Muscle layer of duodenum (tissue), 2 donors: ENCODE measurements around the gene ZNF618.
A peak's percentile ranks its signal among the peaks of the same experiment; 100 is the strongest.

Source experiments
- H3K27ac ChIP-seq: one replicate; pipeline ENCODE4 v1.7.0; 2013; ENCODE audit warnings: mild to moderate bottlenecking, low read length
- H3K27me3 ChIP-seq: one replicate; pipeline ENCODE4 v1.7.0; 2013; ENCODE audit warnings: low read depth, mild to moderate bottlenecking, control low read depth, low read length
- H3K36me3 ChIP-seq, 2 donors: one replicate each; pipeline ENCODE4 v1.7.0; 2013; ENCODE audit warnings: low read length in 2 of 2, control low read depth in 1 of 2, mild to moderate bottlenecking in 1 of 2; ENCODE audit not compliant: insufficient read depth in 2 of 2, control insufficient read depth in 1 of 2
- H3K4me1 ChIP-seq, 2 donors: one replicate each; pipeline ENCODE4 v1.7.0; 2013; ENCODE audit warnings: low read length in 2 of 2, mild to moderate bottlenecking in 2 of 2, control low read depth in 1 of 2, moderate library complexity in 1 of 2; ENCODE audit not compliant: insufficient read depth in 2 of 2, control insufficient read depth in 1 of 2
- H3K4me3 ChIP-seq, 2 donors: one replicate each; pipeline ENCODE4 v1.7.0; 2013; ENCODE audit warnings: low read length in 2 of 2, low read depth in 1 of 2, mild to moderate bottlenecking in 1 of 2
- H3K9me3 ChIP-seq, 2 donors: one replicate each; pipeline ENCODE4 v1.7.0; 2013; ENCODE audit warnings: low read length in 2 of 2, control low read depth in 1 of 2, mild to moderate bottlenecking in 1 of 2; ENCODE audit not compliant: control insufficient read depth in 1 of 2
- donor health status: healthy.

The ZNF618 gene

GRCh38 chr9:114092336-114092735, 216.2 kb downstream of the ZNF618 start:
- Histone ChIP-seq H3K27me3 (peaks cover 4% of the 10 kb centered on the region), H3K27ac (no peak overlapping the region), H3K9me3 (no peaks in the 10 kb centered on the region), H3K4me1 (no peaks in the 10 kb centered on the region), H3K4me3 (no peak overlapping the region), H3K36me3 (no peaks in the 10 kb centered on the region)

- H3K27ac ChIP-seq, result no peak overlapping the region
These were observed 216.9 kb downstream of the ZNF618 start for GRCh38 chr9:114093031-114093471.

GRCh38 chr9:114093761-114094505, 217.8 kb downstream of the ZNF618 start:
- peaks cover 12% of the 10 kb centered on the region for H3K27me3 ChIP-seq
- H3K4me3 ChIP-seq, result no peak overlapping the region
- no peak overlapping the region for H3K27ac ChIP-seq
- no peaks in the 10 kb centered on the region for H3K9me3 ChIP-seq
- peaks cover 0 to 10% of the 10 kb centered on the region in 2 donors for H3K4me1 ChIP-seq
- H3K36me3 ChIP-seq, result no peaks in the 10 kb centered on the region

More at GRCh38 chr9:114093031-114093471, 216.9 kb downstream of the ZNF618 start:
- Histone ChIP-seq H3K4me3 (no peak overlapping the region), H3K9me3 (no peaks in the 10 kb centered on the region), H3K36me3 (no peaks in the 10 kb centered on the region), H3K4me1 (peaks cover 0 to 6% of the 10 kb centered on the region in 2 donors), H3K27me3 (peaks cover 11% of the 10 kb centered on the region)

- Histone ChIP-seq H3K4me3 (no peak overlapping the region), H3K27ac (no peak overlapping the region), H3K36me3 (no peaks in the 10 kb centered on the region), H3K27me3 (peaks cover 12% of the 10 kb centered on the region), H3K9me3 (no peaks in the 10 kb centered on the region), H3K4me1 (peaks cover 0 to 12% of the 10 kb centered on the region in 2 donors)
These were observed 218.9 kb downstream of the ZNF618 start for GRCh38 chr9:114094971-114095370.

- Histone ChIP-seq H3K9me3 (no peaks in the 10 kb centered on the region), H3K4me1 (peaks cover 0 to 12% of the 10 kb centered on the region in 2 donors), H3K27ac (no peak overlapping the region), H3K27me3 (peaks cover 12% of the 10 kb centered on the region), H3K4me3 (no peak overlapping the region), H3K36me3 (no peaks in the 10 kb centered on the region)
These were observed 220.0 kb downstream of the ZNF618 start for GRCh38 chr9:114096041-114096511.

- no peaks in the 10 kb centered on the region for H3K36me3 ChIP-seq
- H3K27ac ChIP-seq, result no peak overlapping the region
- H3K9me3 ChIP-seq, result peaks cover 0 to 2% of the 10 kb centered on the region in 2 donors
- peaks cover 12% of the 10 kb centered on the region for H3K27me3 ChIP-seq
- peak overlapping the region in 1 of 2 donors; percentile 37 for H3K4me3 ChIP-seq
- peaks cover 0 to 12% of the 10 kb centered on the region in 2 donors for H3K4me1 ChIP-seq
These were observed 220.9 kb downstream of the ZNF618 start for GRCh38 chr9:114096866-114097612.

GRCh38 chr9:114097613-114098020, 221.5 kb downstream of the ZNF618 start:
- H3K4me3 ChIP-seq, result peak overlapping the region; percentile 37 to 54
- H3K27me3 ChIP-seq, result peaks cover 12% of the 10 kb centered on the region
- no peak overlapping the region for H3K27ac ChIP-seq
- no peaks in the 10 kb centered on the region for H3K36me3 ChIP-seq
- peaks cover 0 to 12% of the 10 kb centered on the region in 2 donors for H3K4me1 ChIP-seq
- peaks cover 0 to 3% of the 10 kb centered on the region in 2 donors for H3K9me3 ChIP-seq

GRCh38 chr9:114098021-114098935, 222.2 kb downstream of the ZNF618 start:
- H3K4me1 ChIP-seq, result peaks cover 0 to 12% of the 10 kb centered on the region in 2 donors
- H3K4me3 ChIP-seq, result peak overlapping the region; percentile 37 to 54
- no peaks in the 10 kb centered on the region for H3K36me3 ChIP-seq
- peaks cover 0 to 3% of the 10 kb centered on the region in 2 donors for H3K9me3 ChIP-seq
- H3K27ac ChIP-seq, result peak overlapping the region; percentile 39
- H3K27me3 ChIP-seq, result peaks cover 12% of the 10 kb centered on the region

- peaks cover 12% of the 10 kb centered on the region for H3K27me3 ChIP-seq
- peak within 1 kb of the TSS; percentile 39 for H3K27ac ChIP-seq
These were observed 223.0 kb downstream of the ZNF618 start, which contains the start of gene KIF12 for GRCh38 chr9:114098936-114099668. TSS of gene KIF12 (minus strand) at chr9:114099292. CDS start at chr9:114099276, 16 bp downstream.

GRCh38 chr9:114099669-114100270, 223.7 kb downstream of the ZNF618 start:
- Histone ChIP-seq H3K9me3 (peaks cover 0 to 3% of the 10 kb centered on the region in 2 donors), H3K4me1 (peaks cover 0 to 12% of the 10 kb centered on the region in 2 donors), H3K27ac (no peak overlapping the region)

More at GRCh38 chr9:114098936-114099668, 223.0 kb downstream of the ZNF618 start, which contains the start of gene KIF12:
- peak within 1 kb of the TSS in 1 of 2 donors; percentile 54 for H3K4me3 ChIP-seq
- no peaks in the 10 kb centered on the region for H3K36me3 ChIP-seq
- peaks cover 0 to 12% of the 10 kb centered on the region in 2 donors for H3K4me1 ChIP-seq
- peaks cover 0 to 3% of the 10 kb centered on the region in 2 donors for H3K9me3 ChIP-seq

More at GRCh38 chr9:114099669-114100270, 223.7 kb downstream of the ZNF618 start:
- no peaks in the 10 kb centered on the region for H3K36me3 ChIP-seq
- peaks cover 12% of the 10 kb centered on the region for H3K27me3 ChIP-seq
- H3K4me3 ChIP-seq, result no peak overlapping the region
